HEK293 (cell line): ENCODE results near the gene PRAC2.
A peak's percentile ranks its signal among the peaks of the same experiment; 100 is the strongest.

Experiments
- GLI2 ChIP-seq: fragments of 450-650 bp; formaldehyde crosslinking; IDR thresholded peaks from 2 replicates; pipeline ENCODE4; 2017; ENCODE audit warnings: missing biosample characterization, missing genetic modification characterization, low read depth, borderline replicate concordance
- HOXA7 ChIP-seq: sonication (generic); formaldehyde crosslinking; IDR thresholded peaks from 2 replicates; pipeline ENCODE4 v1.8.1; 2022; ENCODE audit warnings: missing genetic modification reagents, borderline replicate concordance
- INSM2 ChIP-seq: fragments of 450-650 bp; formaldehyde crosslinking; IDR thresholded peaks from 2 replicates; pipeline ENCODE4 v1.5.1; 2016; ENCODE audit warnings: missing biosample characterization, missing genetic modification characterization
- KLF16 ChIP-seq: fragments of 450-650 bp; formaldehyde crosslinking; IDR thresholded peaks from 2 replicates; pipeline ENCODE4 v1.5.1; 2017; ENCODE audit warnings: missing biosample characterization, missing genetic modification characterization
- KLF7 ChIP-seq: fragments of 450-650 bp; formaldehyde crosslinking; IDR thresholded peaks from 2 replicates; pipeline ENCODE4 v1.5.1; 2016; ENCODE audit warnings: missing biosample characterization, missing genetic modification characterization, borderline replicate concordance
- REPIN1 ChIP-seq: fragments of 450-650 bp; formaldehyde crosslinking; IDR thresholded peaks from 2 replicates; pipeline ENCODE4 v1.5.1; 2017; ENCODE audit warnings: missing biosample characterization, missing genetic modification characterization, low read depth
- SCRT1 ChIP-seq: fragments of 450-650 bp; formaldehyde crosslinking; IDR thresholded peaks from 2 replicates; pipeline ENCODE4 v1.5.1; 2016; ENCODE audit warnings: missing biosample characterization, missing genetic modification characterization, borderline replicate concordance
- YY2 ChIP-seq: fragments of 450-650 bp; formaldehyde crosslinking; IDR thresholded peaks from 2 replicates; pipeline ENCODE4 v1.5.1; 2016; ENCODE audit warnings: missing biosample characterization, missing genetic modification characterization
- ZBTB17 ChIP-seq: fragments of 450-650 bp; formaldehyde crosslinking; IDR thresholded peaks from 2 replicates; pipeline ENCODE4 v1.5.1; 2016; ENCODE audit warnings: missing biosample characterization, missing genetic modification characterization
- ZNF114 ChIP-seq: fragments of 450-650 bp; formaldehyde crosslinking; IDR thresholded peaks from 2 replicates; pipeline ENCODE4 v1.5.0; 2017; ENCODE audit warnings: missing biosample characterization, missing genetic modification characterization
- ZNF132 ChIP-seq: fragments of 450-650 bp; formaldehyde crosslinking; IDR thresholded peaks from 2 replicates; pipeline ENCODE4 v1.5.1; 2017; ENCODE audit warnings: missing biosample characterization, missing genetic modification characterization, borderline replicate concordance
- ZNF157 ChIP-seq: fragments of 450-650 bp; formaldehyde crosslinking; IDR thresholded peaks from 2 replicates; pipeline ENCODE4 v1.5.1; 2016; ENCODE audit warnings: missing biosample characterization, missing genetic modification characterization
- ZNF175 ChIP-seq: fragments of 450-650 bp; formaldehyde crosslinking; IDR thresholded peaks from 2 replicates; pipeline ENCODE4 v1.5.1; 2016; ENCODE audit warnings: missing biosample characterization, missing genetic modification characterization
- ZNF274 ChIP-seq, 2 experiments: fragments of 200-500 bp in 1 of 2; fragments of 450-650 bp in 1 of 2; sonication (Bioruptor generic) in 1 of 2; formaldehyde crosslinking in 1 of 2; IDR thresholded peaks; 2 replicates each; pipeline versions ENCODE4 v1.5.1 to v1.6.1; 2014 to 2016; ENCODE audit warnings: borderline replicate concordance in 1 of 2, inconsistent platforms in 1 of 2, low read length in 1 of 2, missing biosample characterization in 1 of 2, missing genetic modification characterization in 1 of 2
- ZNF311 ChIP-seq: fragments of 450-650 bp; formaldehyde crosslinking; IDR thresholded peaks from 2 replicates; pipeline ENCODE4 v1.5.1; 2017; ENCODE audit warnings: missing biosample characterization, missing genetic modification characterization, borderline replicate concordance
- ZNF341 ChIP-seq: fragments of 450-650 bp; formaldehyde crosslinking; IDR thresholded peaks from 2 replicates; pipeline ENCODE4; 2016; ENCODE audit warnings: low read depth, missing biosample characterization, missing genetic modification characterization
- ZNF398 ChIP-seq: fragments of 450-650 bp; formaldehyde crosslinking; IDR thresholded peaks from 2 replicates; pipeline ENCODE4 v1.5.1; 2017; ENCODE audit warnings: missing biosample characterization, missing genetic modification characterization
- ZNF548 ChIP-seq: fragments of 450-650 bp; formaldehyde crosslinking; IDR thresholded peaks from 2 replicates; pipeline ENCODE4 v1.5.1; 2016; ENCODE audit warnings: missing biosample characterization, missing genetic modification characterization
- ZNF561 ChIP-seq: fragments of 450-650 bp; IDR thresholded peaks from 2 replicates; pipeline ENCODE4 v1.5.1; 2018; ENCODE audit warnings: missing biosample characterization, missing genetic modification characterization, borderline replicate concordance
- ZNF624 ChIP-seq: fragments of 450-650 bp; formaldehyde crosslinking; IDR thresholded peaks from 2 replicates; pipeline ENCODE4 v1.5.1; 2017; ENCODE audit warnings: missing biosample characterization, missing genetic modification characterization
- ZNF629 ChIP-seq: fragments of 450-650 bp; formaldehyde crosslinking; IDR thresholded peaks from 2 replicates; pipeline ENCODE4 v1.5.1; 2017; ENCODE audit warnings: missing biosample characterization, missing genetic modification characterization
- ZNF670 ChIP-seq: fragments of 450-650 bp; formaldehyde crosslinking; IDR thresholded peaks from 2 replicates; pipeline ENCODE4 v1.5.1; 2016; ENCODE audit warnings: missing biosample characterization, missing genetic modification characterization, low read depth
- ZNF777 ChIP-seq: fragments of 450-650 bp; formaldehyde crosslinking; IDR thresholded peaks from 2 replicates; pipeline ENCODE4 v1.5.1; 2017; ENCODE audit warnings: missing biosample characterization, missing genetic modification characterization, borderline replicate concordance
- ZNF830 ChIP-seq: fragments of 450-650 bp; IDR thresholded peaks from 2 replicates; pipeline ENCODE4 v1.5.0; 2018; ENCODE audit warnings: missing biosample characterization, missing genetic modification characterization, low read depth, mild to moderate bottlenecking, moderate library complexity
- ZSCAN23 ChIP-seq: fragments of 450-650 bp; formaldehyde crosslinking; IDR thresholded peaks from 2 replicates; pipeline ENCODE4 v1.5.1; 2016; ENCODE audit warnings: missing biosample characterization, missing genetic modification characterization
- TF ChIP-seq, protein P1 (sequence below): fragments of 450-650 bp; formaldehyde crosslinking; IDR thresholded peaks from 2 replicates; pipeline ENCODE4 v1.5.1; 2016; ENCODE audit warnings: missing biosample characterization, missing genetic modification characterization
- TF ChIP-seq, protein P2 (sequence below): fragments of 450-650 bp; formaldehyde crosslinking; IDR thresholded peaks from 2 replicates; pipeline ENCODE4 v1.5.1; 2016; ENCODE audit warnings: missing biosample characterization, missing genetic modification characterization, borderline replicate concordance

Gene PRAC2

DNA sequence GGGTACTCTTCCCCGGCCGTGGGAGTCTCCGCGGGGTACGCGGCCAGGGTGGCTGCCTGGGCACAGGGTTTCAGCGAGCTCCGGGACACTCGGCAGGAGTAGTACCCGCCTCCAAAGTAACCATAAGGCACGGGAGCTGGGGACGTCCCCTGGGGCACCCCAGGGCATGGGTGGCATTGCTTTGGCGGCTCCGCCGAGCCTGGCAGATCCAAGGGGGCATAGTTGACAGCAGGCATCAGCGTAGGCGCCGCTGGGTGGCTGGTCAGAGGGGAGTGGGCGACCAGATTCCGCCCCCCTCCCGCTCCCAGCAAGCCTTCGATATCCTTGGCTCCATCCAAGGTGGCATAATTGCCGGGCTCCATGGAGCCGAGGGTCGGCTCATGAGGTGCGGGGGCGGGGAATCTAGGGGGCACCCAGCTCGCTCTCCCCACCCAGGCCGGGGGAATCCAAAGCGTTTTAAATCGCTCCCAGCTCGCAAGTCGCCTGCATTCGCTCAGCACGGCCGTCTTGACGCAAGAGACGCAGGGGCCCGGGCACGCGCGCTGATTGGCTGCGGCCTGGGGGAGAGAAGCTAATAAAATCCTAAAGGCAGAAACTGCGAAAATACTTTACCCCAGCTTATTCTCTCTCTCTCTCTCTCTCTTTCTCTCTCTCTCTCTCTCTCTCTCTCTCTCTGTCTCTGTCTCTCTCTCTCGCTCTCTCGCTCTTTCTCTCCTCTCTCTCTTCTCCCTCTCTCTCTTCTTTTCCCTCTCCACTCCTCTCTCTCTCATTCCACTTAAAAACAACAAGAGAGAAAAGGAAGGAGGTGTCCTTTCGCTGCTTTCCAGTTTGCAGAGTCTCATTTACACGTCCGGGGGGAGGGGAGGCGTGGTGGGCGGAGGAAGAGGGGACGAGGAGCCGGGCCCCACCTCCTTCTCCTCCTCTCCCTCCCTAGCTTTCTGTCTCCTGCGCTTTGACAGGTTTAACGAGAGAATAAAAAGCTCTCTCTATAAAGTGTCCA is 5.5 kb downstream of the PRAC2 start, which contains the start of gene HOXB13 (continued):
- TF ChIP-seq, protein P1, sequence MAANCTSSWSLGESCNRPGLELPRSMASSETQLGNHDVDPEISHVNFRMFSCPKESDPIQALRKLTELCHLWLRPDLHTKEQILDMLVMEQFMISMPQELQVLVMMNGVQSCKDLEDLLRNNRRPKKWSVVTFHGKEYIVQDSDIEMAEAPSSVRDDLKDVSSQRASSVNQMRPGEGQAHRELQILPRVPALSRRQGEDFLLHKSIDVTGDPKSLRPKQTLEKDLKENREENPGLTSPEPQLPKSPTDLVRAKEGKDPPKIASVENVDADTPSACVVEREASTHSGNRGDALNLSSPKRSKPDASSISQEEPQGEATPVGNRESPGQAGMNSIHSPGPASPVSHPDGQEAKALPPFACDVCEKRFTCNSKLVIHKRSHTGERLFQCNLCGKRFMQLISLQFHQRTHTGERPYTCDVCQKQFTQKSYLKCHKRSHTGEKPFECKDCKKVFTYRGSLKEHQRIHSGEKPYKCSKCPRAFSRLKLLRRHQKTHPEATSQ: peak; percentile 53; the same call in 1 of the 2 replicates
- peak; percentile 98 for TF ChIP-seq ZNF398 (tag by site-specific recombination)
- TF ChIP-seq ZNF114 (tag by site-specific recombination): no peak
- no peak for TF ChIP-seq ZNF311 (tag by site-specific recombination)
- TF ChIP-seq ZNF629 (tag by site-specific recombination): peak; percentile 96
- peak; percentile 44; the same call in 1 of the 2 replicates for TF ChIP-seq ZNF624 (tag by site-specific recombination)
- no peak for TF ChIP-seq HOXA7 (CRISPR knock-in tag)
- peak; percentile 95 for TF ChIP-seq ZNF561
- peak; percentile 95 for TF ChIP-seq ZSCAN23 (tag by site-specific recombination)
- TF ChIP-seq ZNF777 (tag by site-specific recombination): peak; percentile 91; the same call in 1 of the 2 replicates
- no peak for TF ChIP-seq ZNF274 (IDR thresholded peaks at IDR 0.05; ENCODE audit: low read length)
- TF ChIP-seq ZNF274 (tag by site-specific recombination; IDR thresholded peaks at IDR 0.05; ENCODE audit: borderline replicate concordance): no peak
- TF ChIP-seq SCRT1 (tag by site-specific recombination): no peak
- TF ChIP-seq KLF7: peak; percentile 96
- no peak for TF ChIP-seq ZNF830 (tag by site-specific recombination)
- TF ChIP-seq ZNF175: no peak
- TF ChIP-seq ZNF548 (tag by site-specific recombination): 0 out of 2 replicates have a peak, but pooled peaks have one; percentile 34
- no peak for TF ChIP-seq ZNF132 (tag by site-specific recombination)
- TF ChIP-seq REPIN1 (tag by site-specific recombination): peak; percentile 93; the same call in 1 of the 2 replicates
- TF ChIP-seq GLI2 (tag by site-specific recombination): no peak
- 0 out of 2 replicates have a peak, but pooled peaks have one; percentile 81 for TF ChIP-seq ZNF670 (tag by site-specific recombination)
- TF ChIP-seq YY2 (tag by site-specific recombination): no peak
- TF ChIP-seq, protein P2, sequence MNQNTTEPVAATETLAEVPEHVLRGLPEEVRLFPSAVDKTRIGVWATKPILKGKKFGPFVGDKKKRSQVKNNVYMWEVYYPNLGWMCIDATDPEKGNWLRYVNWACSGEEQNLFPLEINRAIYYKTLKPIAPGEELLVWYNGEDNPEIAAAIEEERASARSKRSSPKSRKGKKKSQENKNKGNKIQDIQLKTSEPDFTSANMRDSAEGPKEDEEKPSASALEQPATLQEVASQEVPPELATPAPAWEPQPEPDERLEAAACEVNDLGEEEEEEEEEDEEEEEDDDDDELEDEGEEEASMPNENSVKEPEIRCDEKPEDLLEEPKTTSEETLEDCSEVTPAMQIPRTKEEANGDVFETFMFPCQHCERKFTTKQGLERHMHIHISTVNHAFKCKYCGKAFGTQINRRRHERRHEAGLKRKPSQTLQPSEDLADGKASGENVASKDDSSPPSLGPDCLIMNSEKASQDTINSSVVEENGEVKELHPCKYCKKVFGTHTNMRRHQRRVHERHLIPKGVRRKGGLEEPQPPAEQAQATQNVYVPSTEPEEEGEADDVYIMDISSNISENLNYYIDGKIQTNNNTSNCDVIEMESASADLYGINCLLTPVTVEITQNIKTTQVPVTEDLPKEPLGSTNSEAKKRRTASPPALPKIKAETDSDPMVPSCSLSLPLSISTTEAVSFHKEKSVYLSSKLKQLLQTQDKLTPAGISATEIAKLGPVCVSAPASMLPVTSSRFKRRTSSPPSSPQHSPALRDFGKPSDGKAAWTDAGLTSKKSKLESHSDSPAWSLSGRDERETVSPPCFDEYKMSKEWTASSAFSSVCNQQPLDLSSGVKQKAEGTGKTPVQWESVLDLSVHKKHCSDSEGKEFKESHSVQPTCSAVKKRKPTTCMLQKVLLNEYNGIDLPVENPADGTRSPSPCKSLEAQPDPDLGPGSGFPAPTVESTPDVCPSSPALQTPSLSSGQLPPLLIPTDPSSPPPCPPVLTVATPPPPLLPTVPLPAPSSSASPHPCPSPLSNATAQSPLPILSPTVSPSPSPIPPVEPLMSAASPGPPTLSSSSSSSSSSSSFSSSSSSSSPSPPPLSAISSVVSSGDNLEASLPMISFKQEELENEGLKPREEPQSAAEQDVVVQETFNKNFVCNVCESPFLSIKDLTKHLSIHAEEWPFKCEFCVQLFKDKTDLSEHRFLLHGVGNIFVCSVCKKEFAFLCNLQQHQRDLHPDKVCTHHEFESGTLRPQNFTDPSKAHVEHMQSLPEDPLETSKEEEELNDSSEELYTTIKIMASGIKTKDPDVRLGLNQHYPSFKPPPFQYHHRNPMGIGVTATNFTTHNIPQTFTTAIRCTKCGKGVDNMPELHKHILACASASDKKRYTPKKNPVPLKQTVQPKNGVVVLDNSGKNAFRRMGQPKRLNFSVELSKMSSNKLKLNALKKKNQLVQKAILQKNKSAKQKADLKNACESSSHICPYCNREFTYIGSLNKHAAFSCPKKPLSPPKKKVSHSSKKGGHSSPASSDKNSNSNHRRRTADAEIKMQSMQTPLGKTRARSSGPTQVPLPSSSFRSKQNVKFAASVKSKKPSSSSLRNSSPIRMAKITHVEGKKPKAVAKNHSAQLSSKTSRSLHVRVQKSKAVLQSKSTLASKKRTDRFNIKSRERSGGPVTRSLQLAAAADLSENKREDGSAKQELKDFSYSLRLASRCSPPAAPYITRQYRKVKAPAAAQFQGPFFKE (tag by site-specific recombination): no peak
- peak; percentile 99 for TF ChIP-seq ZBTB17
- peak; percentile 61 for TF ChIP-seq ZNF157 (tag by site-specific recombination)
- peak; percentile 99 for TF ChIP-seq KLF16 (tag by site-specific recombination)
- TF ChIP-seq ZNF341 (tag by site-specific recombination): peak; percentile 84
- TF ChIP-seq INSM2 (tag by site-specific recombination): peak; percentile 94
